Tibial artery (tissue), 4 donors: Measurements from ENCODE around the gene SORCS1.

Experiments
- DNase-seq, 2 donors: peaks; one replicate each; pipeline ENCODE4 v3.0.0-alpha.2; 2019
- H3K27ac ChIP-seq, 2 donors: fragments of 200-600 bp; sonication (generic) in 1 of 2; 1 replicate in 1 of 2; 2 replicates in 1 of 2; pipeline ENCODE4 v1.5.1; 2018 to 2019; ENCODE audit warnings: mild to moderate bottlenecking in 1 of 2
- H3K27me3 ChIP-seq, 2 donors: fragments of 200-600 bp; sonication (generic) in 1 of 2; one replicate each; pipeline versions ENCODE4 v1.5.1 to v1.6.0; 2016 to 2019
- H3K36me3 ChIP-seq, 3 donors: fragments of 200-600 bp; sonication (generic) in 2 of 3; one replicate each; pipeline ENCODE4 v1.5.1; 2016 to 2019; ENCODE audit warnings: mild to moderate bottlenecking in 2 of 3
- H3K4me1 ChIP-seq, 4 donors: fragments of 200-600 bp; sonication (generic) in 2 of 4; 1 replicate in 3 of 4; 2 replicates in 1 of 4; pipeline ENCODE4 v1.5.1; 2016 to 2019
- H3K4me3 ChIP-seq, 2 donors: fragments of 200-600 bp; sonication (generic) in 1 of 2; 1 replicate in 1 of 2; 2 replicates in 1 of 2; pipeline ENCODE4 v1.5.1; 2018 to 2019; ENCODE audit warnings: mild to moderate bottlenecking in 2 of 2
- H3K9me3 ChIP-seq, 3 donors: fragments of 200-600 bp; sonication (generic) in 1 of 3; one replicate each; pipeline ENCODE4 v1.5.1; 2016 to 2019
- CTCF ChIP-seq, 2 experiments: fragments of 200-600 bp in 1 of 2; fragments of 450-650 bp in 1 of 2; IDR thresholded peaks; one replicate each; pipeline ENCODE4 v1.5.1; 2017 to 2019; ENCODE audit warnings: antibody characterized with exemption in 2 of 2, mild to moderate bottlenecking in 1 of 2, moderate library complexity in 1 of 2
- intact Hi-C: fragments of 100-400 bp; cut with DNase I; formaldehyde crosslinking; loops from one replicate; pipeline ENCODE4 v1.15.0; 2023; ENCODE audit warnings: low total_unique reads

Gene SORCS1

GRCh38 chr10:106925191-106925590 lies 239.3 kb downstream of the SORCS1 start:
- TF ChIP-seq CTCF (IDR thresholded peaks at IDR 0.05), result no peak
- Histone ChIP-seq H3K9me3 (no peaks in the 10 kb centered on the region), H3K27ac (no peak overlapping the region), H3K36me3 (no peaks in the 10 kb centered on the region), H3K27me3 (no peaks in the 10 kb centered on the region), H3K4me1 (no peaks in the 10 kb centered on the region), H3K4me3 (no peak overlapping the region)
- intact Hi-C loops, result no loop called here
- DNase-seq, result no peak

DNA sequence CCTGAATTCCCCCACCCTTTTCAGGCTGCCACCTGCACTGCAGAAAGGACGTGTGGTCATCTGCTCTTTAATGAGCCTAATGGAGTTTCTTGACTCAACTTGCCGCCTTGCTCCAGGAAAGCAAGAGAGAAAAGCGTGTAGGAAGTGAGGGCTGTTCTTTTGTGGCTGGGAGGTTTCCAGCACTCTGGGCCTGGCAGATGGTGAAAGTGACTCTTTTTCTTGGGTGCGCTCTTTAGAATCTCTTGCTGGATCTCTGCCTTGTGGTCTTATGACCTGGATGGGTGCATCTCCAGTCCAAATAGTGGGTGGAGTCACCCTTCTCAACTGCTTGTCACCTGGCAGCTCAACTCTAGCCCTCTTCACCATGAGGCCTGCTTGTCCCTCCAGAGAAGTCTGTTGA lies 244.0 kb downstream of the SORCS1 start:
- intact Hi-C loops, result no loop called here
- no peak for DNase-seq
- Histone ChIP-seq H3K4me1 (no peaks in the 10 kb centered on the region), H3K27ac (no peak overlapping the region), H3K36me3 (no peaks in the 10 kb centered on the region), H3K27me3 (no peaks in the 10 kb centered on the region), H3K4me3 (no peak overlapping the region), H3K9me3 (no peaks in the 10 kb centered on the region)
- TF ChIP-seq CTCF (IDR thresholded peaks at IDR 0.05), result no peak

DNA sequence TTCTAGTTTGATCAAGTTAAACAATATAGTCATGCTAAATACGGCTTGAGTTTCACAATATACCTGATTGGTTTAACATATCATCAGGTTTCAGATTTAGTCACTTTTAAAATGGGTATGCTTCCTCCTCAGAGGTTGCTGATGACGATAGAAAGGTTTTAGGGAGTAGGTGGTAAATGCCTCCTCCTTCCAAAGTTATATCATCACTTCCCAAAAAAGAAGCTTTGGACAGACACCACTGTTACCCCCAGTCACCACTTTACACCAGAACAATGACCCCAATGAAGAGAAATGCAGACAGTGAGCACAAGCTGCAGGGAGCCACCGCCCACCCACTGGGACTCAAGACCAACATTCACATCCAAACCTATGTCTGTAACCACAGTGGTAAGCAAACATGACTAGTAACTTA lies 244.6 kb downstream of the SORCS1 start:
- Histone ChIP-seq H3K4me3 (no peak overlapping the region), H3K36me3 (no peaks in the 10 kb centered on the region), H3K9me3 (no peaks in the 10 kb centered on the region), H3K27ac (no peak overlapping the region), H3K27me3 (no peaks in the 10 kb centered on the region), H3K4me1 (no peaks in the 10 kb centered on the region)
- intact Hi-C loops, result no loop called here
- DNase-seq, result no peak
- no peak for TF ChIP-seq CTCF (IDR thresholded peaks at IDR 0.05)

DNA sequence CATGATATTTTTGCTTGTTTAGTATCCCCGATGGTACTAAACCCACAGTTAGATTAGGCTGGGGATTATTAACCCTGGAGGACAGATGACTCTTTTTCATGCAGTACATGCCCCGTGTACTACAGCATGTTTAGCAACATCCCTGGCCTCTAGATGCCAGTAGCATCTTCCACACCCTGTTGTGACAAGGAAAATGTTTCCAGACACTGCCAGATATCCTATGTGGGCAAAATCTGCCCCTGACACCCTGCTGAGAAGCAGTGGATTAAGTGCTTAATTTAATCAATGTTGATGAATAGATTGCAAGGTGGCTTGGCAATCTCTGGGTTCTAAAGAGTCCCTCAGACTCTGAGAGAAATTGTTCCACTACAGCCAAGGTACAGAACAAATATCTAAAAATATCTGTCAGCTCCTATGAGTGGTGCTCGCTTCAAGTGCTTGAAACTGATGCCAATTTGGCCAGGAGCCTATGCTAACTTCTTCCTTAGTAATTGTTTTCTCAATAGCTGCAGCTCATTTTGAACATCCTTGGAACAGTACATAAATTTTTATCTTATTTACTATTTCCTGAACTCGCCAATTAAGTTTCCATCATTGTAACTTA lies 247.0 kb downstream of the SORCS1 start:
- H3K27ac ChIP-seq, result no peak overlapping the region
- H3K4me3 ChIP-seq, result no peak overlapping the region
- DNase-seq, result no peak
- H3K4me1 ChIP-seq, result no peaks in the 10 kb centered on the region
- intact Hi-C loops, result no loop called here
- H3K36me3 ChIP-seq, result no peaks in the 10 kb centered on the region
- H3K9me3 ChIP-seq, result no peaks in the 10 kb centered on the region
- TF ChIP-seq CTCF (IDR thresholded peaks at IDR 0.05), result no peak
- H3K27me3 ChIP-seq, result no peaks in the 10 kb centered on the region

- Histone ChIP-seq H3K36me3 (no peaks in the 10 kb centered on the region), H3K27ac (no peak overlapping the region), H3K9me3 (no peaks in the 10 kb centered on the region), H3K4me1 (no peaks in the 10 kb centered on the region), H3K4me3 (no peak overlapping the region), H3K27me3 (no peaks in the 10 kb centered on the region)
- no peak for TF ChIP-seq CTCF (IDR thresholded peaks at IDR 0.05)
- DNase-seq, result no peak
- intact Hi-C loops, result no loop called here
Measured at GRCh38 chr10:106914016-106914415, 250.5 kb downstream of the SORCS1 start.

DNA sequence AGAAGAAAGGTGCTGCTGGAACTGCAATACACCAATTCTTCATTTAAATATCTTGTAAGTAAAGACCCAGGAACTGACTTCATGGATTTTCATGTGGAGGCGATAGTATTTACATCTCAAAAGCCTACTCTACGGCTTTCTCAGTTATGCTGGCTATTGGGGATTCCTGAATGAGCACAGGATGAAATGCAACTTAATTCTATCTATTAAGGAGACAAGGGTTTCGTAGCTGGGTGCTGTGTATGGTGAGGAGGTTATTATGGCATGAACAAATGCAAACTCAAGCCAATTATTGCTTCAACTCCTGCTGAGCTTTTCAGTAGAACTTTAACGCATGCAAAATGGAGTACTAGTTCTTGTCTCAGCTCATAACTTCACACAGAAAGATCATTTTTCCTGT lies 251.2 kb downstream of the SORCS1 start:
- no peaks in the 10 kb centered on the region for H3K27me3 ChIP-seq
- H3K9me3 ChIP-seq, result no peaks in the 10 kb centered on the region
- no peak overlapping the region for H3K4me3 ChIP-seq
- no peaks in the 10 kb centered on the region for H3K4me1 ChIP-seq
- no peak overlapping the region for H3K27ac ChIP-seq
- intact Hi-C loops, result no loop called here
- H3K36me3 ChIP-seq, result no peaks in the 10 kb centered on the region
- no peak for TF ChIP-seq CTCF (IDR thresholded peaks at IDR 0.05)
- DNase-seq, result no peak
